Measurements from ENCODE around the gene GNPTG. TPM values are rescaled to one million over a fixed set of nuclear protein-coding genes. Genes with fewer than 3 reads are reported as not detected.

The GNPTG gene
- total and polyA plus RNA-seq, 9 of the 15 experiments (the other 6 are each of a cell fraction or from before 2014, with no cell fraction given): 0.69 to 33.3 (median 13.6) TPM

DNA sequence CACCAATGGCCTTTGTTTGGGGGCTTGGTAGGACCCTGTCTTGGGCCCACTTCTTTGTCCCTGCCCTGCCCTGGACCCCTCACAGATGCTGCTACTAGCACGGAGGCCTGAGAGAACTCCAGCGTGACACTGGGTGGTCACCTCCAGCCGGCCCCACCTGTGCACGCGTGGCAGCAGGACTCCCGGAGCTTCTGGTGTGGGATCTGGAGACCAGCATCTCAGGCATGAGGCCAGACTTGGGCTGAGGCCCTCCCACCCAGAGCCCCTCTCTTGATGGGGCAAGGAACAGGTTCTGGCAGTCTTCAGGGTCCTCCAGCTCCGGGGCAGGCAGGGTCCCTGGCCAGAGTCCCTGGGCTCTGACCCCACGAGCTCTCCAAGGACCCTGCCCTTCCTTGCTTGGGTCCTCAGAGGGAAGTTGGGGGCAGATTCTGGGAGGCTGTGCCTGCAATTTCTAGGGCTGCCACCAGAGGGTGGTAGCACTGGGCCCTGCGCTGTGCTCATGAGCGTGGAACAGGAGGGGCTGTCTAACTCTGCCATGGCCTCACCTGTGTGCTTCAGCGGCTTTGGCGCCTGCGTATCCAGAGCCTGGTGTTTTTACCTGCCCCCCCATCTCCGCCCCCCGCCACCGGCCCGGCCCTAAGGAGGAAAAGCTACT, 21.3 kb upstream of the GNPTG start:
- Histone ChIP-seq H3K9me1 (ENCODE audit: control insufficient read depth, insufficient read depth, low read length) (no peaks in the 10 kb centered on the region), H3K9me3 (replicated peaks; ENCODE audit: control insufficient read depth, insufficient read depth, low read depth, low read length) (0 out of 2 replicates have a peak, but pooled peaks cover 4% of the 10 kb centered on the region), H3K4me1 (replicated peaks in 1 of 2; ENCODE audit: control insufficient read depth in 2 of 2, insufficient read depth in 2 of 2, low read length in 2 of 2) (peaks cover 17 to 68% of the 10 kb centered on the region in 2 experiments), H3K79me2 (ENCODE audit: control insufficient read depth, insufficient read depth, low read length) (no peaks in the 10 kb centered on the region), H3K9ac (ENCODE audit: insufficient read depth in 1 of 2, low read depth in 2 of 2, low read length in 2 of 2) (no peak overlapping the region; a peak in 1 of 4 replicates), H4K20me1 (replicated peaks; ENCODE audit: control insufficient read depth, insufficient read depth, low read length) (0 out of 2 replicates have a peak, but pooled peaks cover 9% of the 10 kb centered on the region), H3K4me2 (ENCODE audit: insufficient read depth, low read length) (no peak overlapping the region), H3K4me3 (no peak overlapping the region), H3K27me3 (ENCODE audit: control insufficient read depth in 2 of 2, insufficient read depth in 2 of 2, low read length in 2 of 2) (peaks cover 6 to 10% of the 10 kb centered on the region in 2 experiments; a peak in 3 of 5 replicates), H2AFZ (ENCODE audit: low read depth, low read length) (no peak overlapping the region), H3K36me3 (ENCODE audit: control insufficient read depth, insufficient read depth, low read length) (peaks cover under 1% of the 10 kb centered on the region; the same call in 1 of the 3 replicates), H3K27ac (ENCODE audit: extremely low read depth, low read depth, low read length) (no peak overlapping the region)
- peak; percentile 68 for FAIRE-seq
- no TSS peak for BruUV-seq (replicated peaks)
- intact Hi-C loops (cut with micrococcal nuclease) (loop anchor here (2.0 kb wide), 1 partner anchor 22 kb away; the partner anchor contains the start of gene UBE2I), in situ Hi-C loops (cut with MboI) (no loop called here)
- 91% methylated on average over 8 of the region's 17 CpGs for WGBS (ENCODE audit: insufficient coverage, low coverage, missing lambda C conversion rate)
- CTCF ChIA-PET (ENCODE audit: low intra/inter-chr PET ratio): no interaction called here
- POLR2A ChIA-PET: interaction anchor here (1.1 to 2.0 kb wide), 3 partner anchors 12 to 30 kb away, joined by 3 to 15 read pairs (median 5); no protein-coding TSS in a partner anchor
- ATAC-seq: peak; percentile 19; the same call in 2 of the 3 replicates
- DNase-seq (ENCODE audit: extremely low read depth in 1 of 4, low spot score in 3 of 4): peak in 2 of 4 experiments; percentile 46 to 55
- TF ChIP-seq KDM2B (CRISPR knock-in tag; IDR thresholded peaks at IDR 0.05) (no peak), ZFX (CRISPR knock-in tag; IDR thresholded peaks at IDR 0.05) (no peak), ZNF780A (CRISPR knock-in tag; IDR thresholded peaks at IDR 0.05) (no peak), TRIM28 (IDR thresholded peaks at IDR 0.05) (0 out of 2 replicates have a peak, but pooled peaks have one; percentile 41), RAD21 (CRISPR knock-in tag; conservative IDR thresholded peaks at IDR 0.05 in 1 of 2, IDR thresholded peaks at IDR 0.05 in 1 of 2) (peak in 1 of 2 experiments; percentile 9; a peak in 1 of 4 replicates), TAF1 (IDR thresholded peaks at IDR 0.05; ENCODE audit: control insufficient read depth, extremely low read depth, insufficient read depth, low read length, severe bottlenecking) (no peak), JUNB (CRISPR knock-in tag; conservative IDR thresholded peaks at IDR 0.05) (no peak), NEUROD1 (IDR thresholded peaks at IDR 0.05; ENCODE audit: borderline replicate concordance, low read depth, low read length, partially characterized antibody) (no peak), ZNF143 (CRISPR knock-in tag; IDR thresholded peaks at IDR 0.05) (no peak), CBX5 (IDR thresholded peaks at IDR 0.05; ENCODE audit: borderline replicate concordance, low read depth) (0 out of 2 replicates have a peak, but pooled peaks have one; percentile 37), CHCHD3 (CRISPR knock-in tag; IDR thresholded peaks at IDR 0.05) (no peak), CCNT2 (IDR thresholded peaks at IDR 0.05; ENCODE audit: borderline replicate concordance, extremely low read depth, insufficient read length, low read depth, low read length) (no peak), CBX3 (IDR thresholded peaks at IDR 0.05; ENCODE audit: borderline replicate concordance in 1 of 2, low read length in 2 of 2) (peak in 1 of 2 experiments; percentile 80; a peak in 1 of 3 replicates)
- TF ChIP-seq, protein P1, sequence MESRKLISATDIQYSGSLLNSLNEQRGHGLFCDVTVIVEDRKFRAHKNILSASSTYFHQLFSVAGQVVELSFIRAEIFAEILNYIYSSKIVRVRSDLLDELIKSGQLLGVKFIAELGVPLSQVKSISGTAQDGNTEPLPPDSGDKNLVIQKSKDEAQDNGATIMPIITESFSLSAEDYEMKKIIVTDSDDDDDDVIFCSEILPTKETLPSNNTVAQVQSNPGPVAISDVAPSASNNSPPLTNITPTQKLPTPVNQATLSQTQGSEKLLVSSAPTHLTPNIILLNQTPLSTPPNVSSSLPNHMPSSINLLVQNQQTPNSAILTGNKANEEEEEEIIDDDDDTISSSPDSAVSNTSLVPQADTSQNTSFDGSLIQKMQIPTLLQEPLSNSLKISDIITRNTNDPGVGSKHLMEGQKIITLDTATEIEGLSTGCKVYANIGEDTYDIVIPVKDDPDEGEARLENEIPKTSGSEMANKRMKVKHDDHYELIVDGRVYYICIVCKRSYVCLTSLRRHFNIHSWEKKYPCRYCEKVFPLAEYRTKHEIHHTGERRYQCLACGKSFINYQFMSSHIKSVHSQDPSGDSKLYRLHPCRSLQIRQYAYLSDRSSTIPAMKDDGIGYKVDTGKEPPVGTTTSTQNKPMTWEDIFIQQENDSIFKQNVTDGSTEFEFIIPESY (CRISPR knock-in tag; IDR thresholded peaks at IDR 0.05): 0 out of 2 replicates have a peak, but pooled peaks have one; percentile 40
- TF ChIP-seq, protein P2, sequence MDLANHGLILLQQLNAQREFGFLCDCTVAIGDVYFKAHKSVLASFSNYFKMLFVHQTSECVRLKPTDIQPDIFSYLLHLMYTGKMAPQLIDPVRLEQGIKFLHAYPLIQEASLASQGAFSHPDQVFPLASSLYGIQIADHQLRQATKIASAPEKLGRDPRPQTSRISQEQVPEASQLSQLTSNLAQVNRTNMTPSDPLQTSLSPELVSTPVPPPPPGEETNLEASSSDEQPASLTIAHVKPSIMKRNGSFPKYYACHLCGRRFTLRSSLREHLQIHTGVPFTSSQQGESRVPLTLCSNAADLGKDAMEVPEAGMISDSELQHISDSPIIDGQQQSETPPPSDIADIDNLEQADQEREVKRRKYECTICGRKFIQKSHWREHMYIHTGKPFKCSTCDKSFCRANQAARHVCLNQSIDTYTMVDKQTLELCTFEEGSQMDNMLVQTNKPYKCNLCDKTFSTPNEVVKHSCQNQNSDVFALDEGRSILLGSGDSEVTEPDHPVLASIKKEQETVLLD (IDR thresholded peaks at IDR 0.05): no peak
- TF ChIP-seq, protein P3, sequence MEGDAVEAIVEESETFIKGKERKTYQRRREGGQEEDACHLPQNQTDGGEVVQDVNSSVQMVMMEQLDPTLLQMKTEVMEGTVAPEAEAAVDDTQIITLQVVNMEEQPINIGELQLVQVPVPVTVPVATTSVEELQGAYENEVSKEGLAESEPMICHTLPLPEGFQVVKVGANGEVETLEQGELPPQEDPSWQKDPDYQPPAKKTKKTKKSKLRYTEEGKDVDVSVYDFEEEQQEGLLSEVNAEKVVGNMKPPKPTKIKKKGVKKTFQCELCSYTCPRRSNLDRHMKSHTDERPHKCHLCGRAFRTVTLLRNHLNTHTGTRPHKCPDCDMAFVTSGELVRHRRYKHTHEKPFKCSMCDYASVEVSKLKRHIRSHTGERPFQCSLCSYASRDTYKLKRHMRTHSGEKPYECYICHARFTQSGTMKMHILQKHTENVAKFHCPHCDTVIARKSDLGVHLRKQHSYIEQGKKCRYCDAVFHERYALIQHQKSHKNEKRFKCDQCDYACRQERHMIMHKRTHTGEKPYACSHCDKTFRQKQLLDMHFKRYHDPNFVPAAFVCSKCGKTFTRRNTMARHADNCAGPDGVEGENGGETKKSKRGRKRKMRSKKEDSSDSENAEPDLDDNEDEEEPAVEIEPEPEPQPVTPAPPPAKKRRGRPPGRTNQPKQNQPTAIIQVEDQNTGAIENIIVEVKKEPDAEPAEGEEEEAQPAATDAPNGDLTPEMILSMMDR (IDR thresholded peaks at IDR 0.05 in 2 of 3, conservative IDR thresholded peaks at IDR 0.05 in 1 of 3; ENCODE audit: insufficient read depth in 2 of 3, low read depth in 1 of 3, low read length in 3 of 3): peak; percentile 52 to 74 (median 62)
